Mesodermal cell (in vitro differentiated cells): ENCODE data around the gene GPATCH11.

Experiments used
- H3K27ac ChIP-seq: 2 replicates; pipeline ENCODE4 v1.7.0; 2013; ENCODE audit warnings: mild to moderate bottlenecking, low read depth, low read length, moderate library complexity; ENCODE audit not compliant: severe bottlenecking
- H3K36me3 ChIP-seq: 2 replicates; pipeline ENCODE4 v1.7.1; 2013; ENCODE audit warnings: mild to moderate bottlenecking, low read length, moderate library complexity; ENCODE audit not compliant: control insufficient read depth, insufficient read depth
- H3K4me1 ChIP-seq: one replicate; pipeline ENCODE4 v1.7.1; 2013; ENCODE audit warnings: mild to moderate bottlenecking, low read length; ENCODE audit not compliant: insufficient read depth, control insufficient read depth, poor library complexity, severe bottlenecking
- H3K4me3 ChIP-seq: 2 replicates; pipeline ENCODE4 v1.7.0; 2013; ENCODE audit warnings: low read length, control low read depth, mild to moderate bottlenecking; ENCODE audit not compliant: insufficient read depth, poor library complexity, severe bottlenecking; ENCODE audit errors: extremely low read depth
- H3K9me3 ChIP-seq: 2 replicates; pipeline ENCODE4 v1.7.1; 2013; ENCODE audit warnings: mild to moderate bottlenecking, low read length, moderate library complexity; ENCODE audit not compliant: control insufficient read depth
- WGBS, 2 experiments: methylation state at CpG; one replicate each; pipeline ENCODE4 v1.1.5; 2013; ENCODE audit warnings: missing lambda C conversion rate in 2 of 2; ENCODE audit not compliant: insufficient coverage in 2 of 2; 5-methylcytosine and 5-hydroxymethylcytosine counted together

Gene GPATCH11

GRCh38 chr2:37148325-37148724 is 64.0 kb downstream of the GPATCH11 start:
- Histone ChIP-seq H3K9me3 (no peaks in the 10 kb centered on the region), H3K4me3 (no peak overlapping the region), H3K36me3 (peaks cover 54% of the 10 kb centered on the region), H3K4me1 (peaks cover 5% of the 10 kb centered on the region), H3K27ac (no peak overlapping the region)
- WGBS, 2 experiments, result 96% methylated on average over 4 to 7 of the region's 7 CpGs
